Measurements from ENCODE around the gene LILRB4. TPM values are rescaled to one million over a fixed set of nuclear protein-coding genes. Genes with fewer than 3 reads are reported as not detected.
"Not testable (repeated sequence)": the region's sequence is repeated elsewhere in the genome, so short reads cannot be mapped to it uniquely, and the experiment has no call there.

The LILRB4 gene
- total RNA-seq, 1 experiment from 2014 or later: not detected

DNA sequence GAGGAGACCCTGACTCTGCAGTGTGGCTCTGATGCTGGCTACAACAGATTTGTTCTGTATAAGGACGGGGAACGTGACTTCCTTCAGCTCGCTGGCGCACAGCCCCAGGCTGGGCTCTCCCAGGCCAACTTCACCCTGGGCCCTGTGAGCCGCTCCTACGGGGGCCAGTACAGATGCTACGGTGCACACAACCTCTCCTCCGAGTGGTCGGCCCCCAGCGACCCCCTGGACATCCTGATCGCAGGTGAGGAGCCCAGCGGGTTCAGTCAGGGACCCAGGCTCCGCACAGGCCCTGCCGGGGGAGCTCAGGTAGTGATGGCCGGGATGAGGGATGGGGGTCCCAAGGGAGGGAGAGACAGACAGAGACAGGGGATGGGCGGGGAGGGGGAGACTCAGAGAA, 30.3 kb upstream of the LILRB4 start:
- not testable (repeated sequence) for H3K9me3 ChIP-seq (replicated peaks); DNase-seq (ENCODE audit: low read depth in 1 of 2, low spot score in 2 of 2); H3K4me3 ChIP-seq; H3K27ac ChIP-seq; H3K4me1 ChIP-seq (replicated peaks); H3K36me3 ChIP-seq; H3K27me3 ChIP-seq (replicated peaks)

DNA sequence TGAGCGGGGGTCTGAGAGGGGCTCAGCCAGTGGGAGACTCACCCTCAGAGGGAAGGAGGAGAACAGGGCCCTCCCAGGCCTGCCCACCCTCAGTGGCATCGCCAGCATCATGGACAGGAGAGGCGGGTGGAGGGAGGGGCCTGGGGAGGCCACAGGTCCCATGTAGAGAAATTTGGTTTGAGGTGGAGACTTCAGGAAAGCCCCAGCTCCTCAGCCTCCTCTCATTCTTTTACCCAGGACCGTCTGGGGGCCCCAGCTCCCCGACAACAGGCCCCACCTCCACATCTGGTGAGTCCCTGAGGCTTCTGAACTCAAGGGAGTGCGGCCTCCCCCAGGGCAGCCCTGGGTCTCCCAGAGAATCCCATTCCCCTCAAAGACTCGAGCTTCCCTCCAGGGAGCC, 29.4 kb upstream of the LILRB4 start:
- Histone ChIP-seq H3K4me3 (no peak overlapping the region), H3K9me3 (replicated peaks) (no peaks in the 10 kb centered on the region), H3K27me3 (replicated peaks) (no peaks in the 10 kb centered on the region), H3K4me1 (replicated peaks) (no peaks in the 10 kb centered on the region), H3K36me3 (no peaks in the 10 kb centered on the region), H3K27ac (no peak overlapping the region)
- DNase-seq (ENCODE audit: low read depth in 1 of 2, low spot score in 2 of 2): no peak

DNA sequence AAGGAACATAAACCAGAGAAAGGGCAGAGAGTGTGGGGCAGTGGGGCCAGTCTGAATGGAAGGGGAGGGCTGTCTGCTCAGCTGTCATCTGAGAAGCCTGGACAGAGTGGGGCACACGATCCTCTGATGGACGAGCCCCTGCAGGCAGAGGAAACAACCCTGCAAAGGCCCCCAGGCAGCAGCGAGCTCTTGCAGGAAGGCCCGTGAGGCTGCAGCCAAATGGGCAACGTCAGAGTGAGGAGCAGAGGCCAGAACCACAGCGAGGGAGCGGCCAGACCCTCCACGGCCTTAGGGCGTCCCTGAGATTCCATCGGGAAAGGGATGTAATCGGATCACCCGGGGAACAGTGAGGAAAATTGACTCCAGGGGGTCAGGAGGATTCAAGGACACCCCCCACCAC, 26.7 kb upstream of the LILRB4 start:
- H3K4me1 ChIP-seq (replicated peaks); H3K27me3 ChIP-seq (replicated peaks); H3K9me3 ChIP-seq (replicated peaks); DNase-seq (ENCODE audit: low read depth in 1 of 2, low spot score in 2 of 2); H3K36me3 ChIP-seq; H3K27ac ChIP-seq; H3K4me3 ChIP-seq: not testable (repeated sequence)

DNA sequence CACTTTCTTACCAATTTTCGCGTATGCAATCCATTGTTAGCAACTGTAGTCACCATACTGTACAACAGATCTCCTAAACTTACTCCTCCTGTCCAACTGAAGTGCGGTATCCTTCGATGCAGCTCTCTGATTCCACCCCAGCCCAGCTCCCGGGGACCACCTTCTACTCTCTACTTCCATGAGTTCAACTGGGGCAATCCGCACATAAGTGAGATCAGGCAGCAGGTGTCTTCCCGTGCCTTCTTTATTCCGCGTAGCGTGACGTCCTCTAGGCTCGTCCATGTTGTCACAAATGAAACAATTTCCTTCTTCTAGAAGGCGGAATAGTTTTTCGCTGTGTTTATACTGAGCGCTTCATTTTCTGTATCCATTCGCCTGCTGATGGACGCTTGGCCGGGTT, 24.1 kb upstream of the LILRB4 start:
- no peaks in the 10 kb centered on the region for H3K9me3 ChIP-seq (replicated peaks)
- no peak overlapping the region for H3K4me3 ChIP-seq
- H3K27ac ChIP-seq: no peak overlapping the region
- H3K4me1 ChIP-seq (replicated peaks): no peaks in the 10 kb centered on the region
- H3K36me3 ChIP-seq: no peaks in the 10 kb centered on the region
- no peak for DNase-seq (ENCODE audit: low read depth in 1 of 2, low spot score in 2 of 2)
- H3K27me3 ChIP-seq (replicated peaks): peaks cover 6% of the 10 kb centered on the region

DNA sequence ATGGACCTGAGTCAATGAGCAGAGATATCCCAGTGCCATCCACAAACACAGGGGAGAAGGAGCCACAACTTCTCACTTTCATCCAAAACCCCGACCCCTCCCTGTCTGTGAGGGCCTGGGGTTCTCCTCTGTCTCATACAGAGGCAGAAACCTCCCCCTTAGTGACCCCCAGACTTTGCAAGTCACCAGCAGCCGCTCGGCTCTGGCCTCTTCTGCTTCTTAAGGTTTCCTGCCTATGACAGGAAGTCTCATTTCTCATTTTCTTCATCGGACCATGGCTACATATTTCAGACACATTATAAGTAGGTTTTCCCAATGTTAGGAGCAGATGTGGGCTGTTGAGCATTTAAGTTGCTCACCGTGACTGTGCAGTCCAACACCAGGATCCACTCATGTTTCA, 19.8 kb upstream of the LILRB4 start:
- not testable (repeated sequence) for H3K36me3 ChIP-seq; H3K27ac ChIP-seq; H3K9me3 ChIP-seq (replicated peaks); DNase-seq (ENCODE audit: low read depth in 1 of 2, low spot score in 2 of 2); H3K4me1 ChIP-seq (replicated peaks); H3K4me3 ChIP-seq
- peaks cover 17% of the 10 kb centered on the region for H3K27me3 ChIP-seq (replicated peaks)

DNA sequence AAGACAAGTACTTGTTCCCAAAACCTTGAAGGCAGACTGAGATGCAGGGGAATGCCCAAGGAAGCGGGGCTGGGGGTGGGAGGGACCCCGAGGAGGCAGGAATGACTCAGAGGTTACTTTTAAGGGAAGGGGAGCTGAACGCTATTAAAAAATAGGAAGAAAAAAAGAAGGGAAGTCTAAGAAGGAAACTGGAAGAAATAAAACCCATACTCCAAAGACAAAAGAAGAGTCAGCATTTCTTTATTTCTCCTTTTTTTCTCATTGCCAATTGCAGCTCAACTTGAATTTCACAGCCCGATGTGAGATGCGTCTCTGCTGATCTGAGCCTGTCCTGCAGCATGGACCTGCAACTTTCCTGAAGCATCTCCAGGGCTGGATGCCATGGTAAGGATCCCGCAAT, 19.2 kb upstream of the LILRB4 start:
- H3K4me3 ChIP-seq; DNase-seq (ENCODE audit: low read depth in 1 of 2, low spot score in 2 of 2); H3K4me1 ChIP-seq (replicated peaks); H3K36me3 ChIP-seq; H3K27ac ChIP-seq; H3K9me3 ChIP-seq (replicated peaks): not testable (repeated sequence)
- H3K27me3 ChIP-seq (replicated peaks): peaks cover 17% of the 10 kb centered on the region

DNA sequence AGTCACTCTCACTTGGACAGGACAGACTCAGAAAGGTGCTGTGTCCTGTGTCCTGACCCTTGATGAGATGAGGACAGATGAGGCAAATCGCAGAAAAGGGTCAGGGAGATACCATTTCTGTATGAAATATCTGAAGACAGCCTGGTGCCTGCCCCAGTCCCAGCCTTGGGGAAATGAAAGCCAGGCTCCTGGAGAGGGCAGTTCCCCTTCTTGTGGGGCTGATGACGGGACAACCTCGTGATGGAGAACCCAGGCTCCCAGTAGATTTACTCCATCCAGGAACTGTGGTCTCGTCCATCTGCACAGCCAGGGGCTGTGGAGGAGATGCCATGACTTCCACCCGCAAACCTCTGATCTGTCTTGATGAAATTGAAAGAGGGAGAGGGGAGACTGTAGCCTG, 18.7 kb upstream of the LILRB4 start:
- DNase-seq (ENCODE audit: low read depth in 1 of 2, low spot score in 2 of 2): no peak
- Histone ChIP-seq H3K27me3 (replicated peaks) (peaks cover 21% of the 10 kb centered on the region), H3K9me3 (replicated peaks) (no peaks in the 10 kb centered on the region), H3K4me3 (no peak overlapping the region), H3K4me1 (replicated peaks) (no peaks in the 10 kb centered on the region), H3K27ac (no peak overlapping the region), H3K36me3 (no peaks in the 10 kb centered on the region)

DNA sequence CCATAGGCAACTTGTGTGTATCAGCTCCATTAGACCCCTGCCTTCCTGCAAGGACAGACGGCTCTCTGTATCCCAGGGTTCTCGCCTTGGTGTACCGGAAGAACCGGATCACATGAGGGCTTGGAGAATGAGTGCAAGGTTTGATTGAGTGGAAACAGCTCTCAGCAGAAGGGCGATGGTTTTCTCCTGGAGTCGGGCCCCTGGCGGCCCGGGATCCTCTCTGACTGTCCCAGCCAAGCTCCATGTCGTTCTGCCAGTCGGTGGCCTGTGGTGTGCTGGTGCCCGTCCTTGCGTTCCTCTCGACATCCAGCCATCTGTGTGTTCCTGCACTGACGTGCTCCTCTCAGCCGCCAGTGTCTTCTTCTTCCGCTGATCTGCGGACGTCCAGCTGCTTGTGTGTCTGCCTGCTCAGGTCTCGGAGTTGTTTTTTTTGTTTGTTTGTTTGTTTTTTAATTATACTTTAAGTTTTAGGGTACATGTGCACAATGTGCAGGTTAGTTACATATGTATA, 16.4 kb upstream of the LILRB4 start:
- H3K4me1 ChIP-seq (replicated peaks): no peaks in the 10 kb centered on the region
- H3K36me3 ChIP-seq: no peaks in the 10 kb centered on the region
- no peak overlapping the region for H3K4me3 ChIP-seq
- H3K27ac ChIP-seq: no peak overlapping the region
- peaks cover 18% of the 10 kb centered on the region for H3K27me3 ChIP-seq (replicated peaks)
- DNase-seq (ENCODE audit: low read depth in 1 of 2, low spot score in 2 of 2): no peak
- H3K9me3 ChIP-seq (replicated peaks): no peaks in the 10 kb centered on the region

DNA sequence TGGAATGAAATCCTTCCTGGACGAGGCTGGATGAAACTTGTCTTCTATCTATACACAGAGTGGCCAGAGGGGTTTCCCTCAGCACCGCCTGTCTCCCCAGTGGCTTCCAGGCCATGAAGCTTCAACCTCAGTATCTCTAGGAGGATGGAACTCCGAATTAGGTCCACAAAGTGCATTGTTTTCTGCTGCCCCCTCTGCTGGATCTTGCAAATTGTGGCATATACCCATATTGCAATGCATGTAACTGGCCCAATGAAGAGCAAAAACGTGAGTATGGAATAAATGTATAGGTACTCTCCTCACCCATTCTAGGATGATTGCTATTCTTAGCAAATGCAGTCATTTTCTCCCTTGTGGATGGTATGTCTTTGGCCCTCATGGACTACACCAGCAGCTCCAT, 14.7 kb upstream of the LILRB4 start:
- H3K27me3 ChIP-seq (replicated peaks): peaks cover 18% of the 10 kb centered on the region
- DNase-seq (ENCODE audit: low read depth in 1 of 2, low spot score in 2 of 2): no peak
- H3K36me3 ChIP-seq: no peaks in the 10 kb centered on the region
- no peaks in the 10 kb centered on the region for H3K4me1 ChIP-seq (replicated peaks)
- no peaks in the 10 kb centered on the region for H3K9me3 ChIP-seq (replicated peaks)
- no peak overlapping the region for H3K27ac ChIP-seq
- H3K4me3 ChIP-seq: no peak overlapping the region

DNA sequence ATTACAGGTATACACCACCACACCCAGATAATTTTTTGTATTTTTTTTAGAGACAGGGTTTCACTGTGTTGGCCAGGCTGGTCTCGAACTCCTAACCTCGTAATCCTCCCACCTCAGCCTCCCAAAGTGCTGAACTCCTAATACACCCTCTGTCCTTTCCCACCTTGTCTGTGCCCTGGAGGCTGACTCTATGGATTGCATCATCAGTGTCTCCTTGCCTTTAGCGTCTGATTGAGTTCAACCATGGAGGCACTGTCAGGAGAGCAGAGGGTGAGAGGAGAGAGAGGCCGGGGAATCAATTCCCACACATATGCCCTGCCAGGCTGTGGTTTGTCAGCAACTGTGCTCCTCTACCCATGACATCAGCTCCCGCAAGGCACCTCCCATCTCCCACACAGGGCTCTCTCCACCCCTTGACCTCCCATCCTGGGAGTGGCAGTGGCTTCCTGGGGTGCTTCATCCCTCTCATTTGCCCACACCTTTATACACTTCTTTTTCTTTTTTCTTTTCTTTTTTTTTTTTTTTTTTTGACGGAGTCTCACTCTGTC, 12.6 kb upstream of the LILRB4 start:
- H3K27me3 ChIP-seq (replicated peaks): peaks cover 18% of the 10 kb centered on the region
- DNase-seq (ENCODE audit: low read depth in 1 of 2, low spot score in 2 of 2): no peak
- no peaks in the 10 kb centered on the region for H3K4me1 ChIP-seq (replicated peaks)
- no peaks in the 10 kb centered on the region for H3K9me3 ChIP-seq (replicated peaks)
- no peak overlapping the region for H3K4me3 ChIP-seq
- no peak overlapping the region for H3K27ac ChIP-seq
- no peaks in the 10 kb centered on the region for H3K36me3 ChIP-seq

DNA sequence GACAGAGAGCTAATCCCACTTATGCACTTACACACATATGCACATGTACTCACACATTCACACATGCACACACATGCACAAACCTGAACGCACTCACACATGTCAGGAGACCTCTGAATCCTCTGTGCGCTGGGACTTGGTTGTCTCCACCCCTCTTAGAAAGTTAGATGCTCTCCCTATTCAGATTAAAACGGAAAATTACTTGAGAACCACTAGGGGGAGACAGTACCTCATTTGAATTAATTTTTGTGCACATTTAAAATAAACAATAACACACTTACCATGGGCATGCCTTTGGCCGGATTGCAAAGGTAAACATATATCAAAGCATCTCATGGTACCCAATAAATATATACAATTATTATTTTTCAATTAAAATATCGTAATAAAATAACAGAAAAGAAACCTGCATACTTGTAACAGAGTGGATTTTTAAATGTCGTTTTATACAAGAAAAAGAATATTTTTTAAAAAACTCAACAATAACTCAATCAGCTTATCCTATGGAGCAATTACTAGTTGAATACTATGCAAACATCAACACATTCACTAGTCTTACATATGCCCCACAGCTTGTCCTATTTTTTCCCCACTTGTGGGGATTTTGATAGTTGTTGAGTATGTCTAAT, 9.5 kb upstream of the LILRB4 start:
- Histone ChIP-seq H3K9me3 (replicated peaks) (no peaks in the 10 kb centered on the region), H3K27me3 (replicated peaks) (peaks cover 6% of the 10 kb centered on the region), H3K4me3 (no peak overlapping the region), H3K27ac (no peak overlapping the region), H3K36me3 (no peaks in the 10 kb centered on the region), H3K4me1 (replicated peaks) (no peaks in the 10 kb centered on the region)
- peak in 1 of 2 experiments; percentile 22 for DNase-seq (ENCODE audit: low read depth in 1 of 2, low spot score in 2 of 2)

DNA sequence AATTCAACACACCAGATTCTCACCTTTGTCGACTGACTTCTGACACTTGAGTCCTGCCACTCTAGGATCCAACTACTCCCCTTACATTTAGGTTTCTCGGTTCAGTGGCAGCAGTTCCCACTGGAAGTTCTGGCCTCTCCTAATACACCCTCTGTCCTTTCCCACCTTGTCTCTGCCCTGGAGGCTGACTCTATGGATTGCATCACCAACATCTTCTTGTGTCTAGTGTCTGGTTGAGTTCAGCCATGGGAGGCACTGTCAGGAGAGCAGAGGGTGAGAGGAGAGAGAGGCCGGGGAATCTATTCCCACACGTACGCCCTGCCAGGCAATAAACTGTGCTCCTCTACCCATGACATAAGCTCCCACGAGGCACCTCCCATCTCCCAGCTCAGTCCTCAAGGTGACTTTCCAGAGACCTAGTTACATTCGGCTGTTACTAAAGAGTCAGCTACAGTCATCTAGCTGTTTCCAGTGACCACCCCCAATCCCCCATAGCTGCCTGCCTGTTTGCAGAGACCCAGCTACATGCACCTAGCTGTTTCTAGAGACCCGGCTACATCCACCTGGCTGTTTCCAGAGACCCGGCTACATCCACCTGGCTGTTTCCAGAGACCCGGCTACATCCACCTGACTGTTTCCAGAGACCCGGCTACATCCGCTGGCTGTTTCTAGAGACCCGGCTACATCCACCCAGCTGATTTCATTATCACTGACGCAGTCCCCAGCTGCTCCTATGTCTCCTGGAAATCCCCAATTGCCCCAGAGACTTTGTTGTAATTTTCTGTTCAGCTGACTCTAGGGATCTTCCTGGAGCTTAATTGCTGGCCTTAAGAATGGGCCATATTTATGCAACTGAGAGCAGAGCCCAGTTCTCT, 8.1 kb upstream of the LILRB4 start:
- H3K4me3 ChIP-seq: no peak overlapping the region
- no peaks in the 10 kb centered on the region for H3K4me1 ChIP-seq (replicated peaks)
- no peak overlapping the region for H3K27ac ChIP-seq
- H3K36me3 ChIP-seq: no peaks in the 10 kb centered on the region
- no peaks in the 10 kb centered on the region for H3K9me3 ChIP-seq (replicated peaks)
- H3K27me3 ChIP-seq (replicated peaks): no peaks in the 10 kb centered on the region; the same call in 1 of the 2 replicates
- no peak for DNase-seq (ENCODE audit: low read depth in 1 of 2, low spot score in 2 of 2)

DNA sequence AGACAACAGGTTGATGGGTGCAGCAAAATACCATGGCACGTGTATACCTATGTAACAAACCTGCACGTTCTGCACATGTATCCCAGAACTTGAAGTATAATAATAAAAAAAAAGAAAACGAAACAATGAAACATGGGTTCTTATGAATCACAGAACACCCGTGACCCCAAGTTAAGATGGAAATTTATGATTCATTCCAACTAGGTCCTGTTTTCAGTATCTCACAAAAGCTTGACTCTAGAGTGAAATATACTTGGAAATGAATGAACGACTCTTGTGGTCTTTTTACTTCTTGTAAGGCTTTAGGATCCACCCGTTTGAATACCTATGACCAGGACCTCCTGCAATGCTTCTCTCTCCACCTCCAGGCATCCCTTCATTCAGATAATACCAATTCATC, 3.5 kb upstream of the LILRB4 start:
- no peak for DNase-seq (ENCODE audit: low read depth in 1 of 2, low spot score in 2 of 2)
- Histone ChIP-seq H3K27me3 (replicated peaks) (no peaks in the 10 kb centered on the region), H3K4me1 (replicated peaks) (no peaks in the 10 kb centered on the region), H3K27ac (no peak overlapping the region), H3K4me3 (no peak overlapping the region), H3K9me3 (replicated peaks) (no peaks in the 10 kb centered on the region), H3K36me3 (no peaks in the 10 kb centered on the region)

DNA sequence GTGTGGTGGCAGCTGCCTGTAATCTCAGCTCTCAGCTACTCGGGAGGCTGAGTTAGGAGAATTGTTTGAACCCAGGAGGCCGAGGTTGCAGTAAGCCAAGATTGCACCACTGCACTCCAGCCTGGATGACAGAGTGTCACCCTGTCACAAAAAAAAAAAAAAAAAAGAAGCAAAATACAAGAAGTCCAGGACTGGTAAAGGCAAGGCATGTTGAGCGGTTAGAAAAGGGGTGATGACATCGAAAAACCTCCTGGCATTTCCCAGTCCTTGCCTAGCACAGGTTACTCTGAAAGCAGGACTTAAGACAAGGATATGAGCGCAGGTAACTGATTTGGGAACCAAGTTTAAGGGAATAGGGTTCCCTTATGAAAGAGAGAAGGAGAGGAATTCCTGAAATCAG, 2.5 kb upstream of the LILRB4 start:
- Histone ChIP-seq H3K27ac (no peak overlapping the region), H3K27me3 (replicated peaks) (no peaks in the 10 kb centered on the region), H3K4me3 (no peak overlapping the region), H3K4me1 (replicated peaks) (no peaks in the 10 kb centered on the region), H3K36me3 (no peaks in the 10 kb centered on the region), H3K9me3 (replicated peaks) (no peaks in the 10 kb centered on the region)
- no peak for DNase-seq (ENCODE audit: low read depth in 1 of 2, low spot score in 2 of 2)

Data from SJSA1 (cell line).